VCaP (cell line): ENCODE measurements around the gene PANX1.

Experiments
- H3K27ac ChIP-seq: fragments of 450-650 bp; 2 replicates; pipeline ENCODE4 v1.5.1; 2017
- TF ChIP-seq, protein P1 (sequence below): fragments of 450-650 bp; conservative IDR thresholded peaks from 2 replicates; pipeline ENCODE4 v1.5.1; 2017; ENCODE audit warnings: mild to moderate bottlenecking, moderate library complexity

The PANX1 gene

DNA sequence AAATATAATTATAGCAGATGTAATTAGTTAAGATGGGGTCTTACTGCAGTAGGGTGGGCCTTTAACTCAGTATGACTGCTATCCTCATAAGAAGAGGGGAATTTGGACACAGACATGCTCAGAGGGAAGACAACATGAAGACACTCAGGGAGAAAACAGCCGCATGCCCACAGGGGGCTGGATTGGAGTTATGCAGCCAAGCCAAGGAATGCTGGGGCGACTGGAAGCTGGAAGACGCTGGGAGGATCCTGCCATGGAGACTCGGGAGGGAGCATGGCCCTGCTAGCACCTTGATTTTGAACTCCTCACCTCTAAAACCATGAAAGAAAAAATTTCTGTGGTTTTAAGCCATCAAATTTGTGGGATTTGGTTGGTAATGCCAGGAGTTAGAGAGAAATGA lies 40.9 kb downstream of the PANX1 start:
- no peak overlapping the region for H3K27ac ChIP-seq
- TF ChIP-seq, protein P1, sequence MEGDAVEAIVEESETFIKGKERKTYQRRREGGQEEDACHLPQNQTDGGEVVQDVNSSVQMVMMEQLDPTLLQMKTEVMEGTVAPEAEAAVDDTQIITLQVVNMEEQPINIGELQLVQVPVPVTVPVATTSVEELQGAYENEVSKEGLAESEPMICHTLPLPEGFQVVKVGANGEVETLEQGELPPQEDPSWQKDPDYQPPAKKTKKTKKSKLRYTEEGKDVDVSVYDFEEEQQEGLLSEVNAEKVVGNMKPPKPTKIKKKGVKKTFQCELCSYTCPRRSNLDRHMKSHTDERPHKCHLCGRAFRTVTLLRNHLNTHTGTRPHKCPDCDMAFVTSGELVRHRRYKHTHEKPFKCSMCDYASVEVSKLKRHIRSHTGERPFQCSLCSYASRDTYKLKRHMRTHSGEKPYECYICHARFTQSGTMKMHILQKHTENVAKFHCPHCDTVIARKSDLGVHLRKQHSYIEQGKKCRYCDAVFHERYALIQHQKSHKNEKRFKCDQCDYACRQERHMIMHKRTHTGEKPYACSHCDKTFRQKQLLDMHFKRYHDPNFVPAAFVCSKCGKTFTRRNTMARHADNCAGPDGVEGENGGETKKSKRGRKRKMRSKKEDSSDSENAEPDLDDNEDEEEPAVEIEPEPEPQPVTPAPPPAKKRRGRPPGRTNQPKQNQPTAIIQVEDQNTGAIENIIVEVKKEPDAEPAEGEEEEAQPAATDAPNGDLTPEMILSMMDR, result no peak

DNA sequence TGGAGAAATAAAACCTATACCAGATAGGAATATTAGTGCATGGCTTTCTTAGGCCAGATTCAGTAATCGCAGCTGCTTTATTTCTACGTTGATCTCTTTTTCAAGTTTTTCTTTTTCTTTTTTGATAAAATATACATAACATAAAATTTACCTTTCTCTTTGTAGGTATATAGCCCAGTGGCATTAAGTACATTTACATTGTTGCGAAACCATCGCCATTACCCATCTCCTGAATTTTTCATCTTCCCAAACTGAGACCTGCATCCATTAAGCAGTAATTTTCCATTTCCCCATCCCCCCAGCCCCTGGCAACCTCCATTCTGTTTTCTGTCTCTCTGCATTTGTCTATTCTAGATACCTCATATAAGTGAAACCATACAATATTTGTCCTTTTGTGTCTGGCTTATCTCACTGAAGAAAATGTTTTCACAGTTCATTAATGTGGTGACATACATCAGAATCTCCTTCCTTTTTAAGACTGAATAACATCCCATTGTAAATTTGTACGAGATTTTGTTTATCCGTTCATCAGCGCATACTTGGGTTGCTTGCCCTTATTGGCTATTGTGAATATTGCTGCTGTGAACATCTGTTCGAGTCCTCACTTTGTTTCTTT lies 41.4 kb downstream of the PANX1 start:
- H3K27ac ChIP-seq, result no peak overlapping the region
- TF ChIP-seq, protein P1, result no peak

DNA sequence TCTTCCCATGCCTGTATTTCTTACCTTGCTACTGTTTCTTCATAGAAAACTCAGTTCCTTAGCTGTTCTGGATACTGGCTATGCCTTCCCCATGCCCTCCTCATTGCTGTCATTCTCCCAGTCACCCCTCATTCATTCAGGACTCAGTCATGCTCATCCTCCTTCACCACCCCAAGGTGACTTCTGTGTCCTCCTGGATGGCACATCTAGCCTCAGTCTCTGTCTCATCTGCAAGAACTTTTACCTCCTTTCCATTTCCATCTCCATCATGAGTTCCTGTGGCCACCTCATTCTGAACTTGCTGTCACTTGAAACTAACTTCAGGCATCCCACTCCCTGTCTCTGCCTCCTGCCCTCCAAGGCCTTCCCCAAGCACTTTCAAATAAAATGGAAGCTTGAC lies 42.3 kb downstream of the PANX1 start:
- no peak overlapping the region for H3K27ac ChIP-seq

DNA sequence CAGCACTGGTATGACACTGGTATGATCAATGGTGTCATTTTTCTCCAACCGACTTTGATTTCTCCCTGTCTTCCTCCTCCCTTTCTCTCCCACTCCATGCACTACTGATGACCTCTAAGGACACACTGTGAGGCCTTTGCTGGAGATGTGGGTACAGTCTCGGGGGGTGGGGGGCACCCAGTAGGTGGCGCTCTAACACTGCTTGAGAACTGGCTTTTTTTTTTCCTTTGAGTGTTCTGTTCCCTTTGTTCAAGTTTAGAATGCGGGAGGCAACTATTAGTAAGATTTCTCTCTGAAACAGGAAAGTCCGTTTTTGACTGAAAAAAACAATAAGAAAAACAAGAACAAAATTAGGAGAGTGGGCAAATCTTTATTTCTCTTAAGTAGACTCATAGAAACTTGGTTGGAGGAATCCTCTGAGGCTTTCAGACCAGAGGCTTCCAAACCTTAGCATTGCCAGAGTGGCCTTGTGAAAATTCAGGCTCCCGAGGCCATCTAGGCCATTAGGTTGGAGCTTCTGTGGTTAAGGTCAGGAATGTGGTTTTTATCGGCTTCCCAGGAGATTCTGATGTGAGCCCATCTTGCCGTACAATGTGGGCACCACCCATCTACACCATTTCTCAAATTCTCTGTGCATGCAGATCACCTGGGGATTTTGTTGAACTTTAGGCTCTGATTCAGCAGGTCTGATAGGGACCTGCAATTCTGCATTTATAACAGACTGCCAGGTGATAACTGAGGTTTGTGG lies 43.2 kb downstream of the PANX1 start:
- TF ChIP-seq, protein P1, result peak; percentile 65
- no peak overlapping the region for H3K27ac ChIP-seq

More for the DNA sequence above, 42.3 kb downstream of the PANX1 start:
- TF ChIP-seq, protein P1, result no peak

DNA sequence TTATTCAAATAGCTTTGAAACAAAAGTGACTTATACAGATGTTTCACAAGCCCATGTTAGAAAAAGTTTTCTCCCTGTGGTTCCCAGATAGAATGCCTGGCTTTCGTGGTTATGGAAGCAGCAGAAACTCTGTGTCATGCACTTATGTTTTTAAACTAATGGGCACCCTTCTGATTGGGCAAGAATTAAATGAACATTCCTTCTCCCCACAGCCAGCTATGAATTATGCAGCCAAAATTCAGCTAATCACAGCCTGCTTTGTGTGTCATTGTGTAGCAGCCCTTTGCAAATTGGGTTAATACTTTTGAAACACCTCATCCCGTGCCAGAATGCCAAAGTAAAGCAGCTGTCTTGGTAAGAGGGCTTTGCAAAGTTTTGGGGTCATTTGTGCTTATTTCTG lies 46.9 kb downstream of the PANX1 start:
- H3K27ac ChIP-seq, result no peak overlapping the region
- TF ChIP-seq, protein P1, result no peak

DNA sequence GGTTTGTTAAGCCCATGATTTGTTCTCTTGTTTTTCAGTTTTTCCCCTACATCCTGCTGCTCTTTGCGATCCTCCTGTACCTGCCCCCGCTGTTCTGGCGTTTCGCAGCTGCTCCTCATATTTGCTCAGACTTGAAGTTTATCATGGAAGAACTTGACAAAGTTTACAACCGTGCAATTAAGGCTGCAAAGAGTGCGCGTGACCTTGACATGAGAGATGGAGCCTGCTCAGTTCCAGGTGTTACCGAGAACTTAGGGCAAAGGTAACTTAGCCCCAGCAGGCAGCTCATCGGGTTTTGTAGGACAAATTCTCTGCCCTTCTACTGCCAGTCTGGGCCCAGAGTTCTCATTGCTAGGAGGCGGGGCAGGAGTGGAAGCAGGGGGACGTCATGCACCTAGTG lies 49.7 kb downstream of the PANX1 start:
- TF ChIP-seq, protein P1, result no peak
- H3K27ac ChIP-seq, result no peak overlapping the region

DNA sequence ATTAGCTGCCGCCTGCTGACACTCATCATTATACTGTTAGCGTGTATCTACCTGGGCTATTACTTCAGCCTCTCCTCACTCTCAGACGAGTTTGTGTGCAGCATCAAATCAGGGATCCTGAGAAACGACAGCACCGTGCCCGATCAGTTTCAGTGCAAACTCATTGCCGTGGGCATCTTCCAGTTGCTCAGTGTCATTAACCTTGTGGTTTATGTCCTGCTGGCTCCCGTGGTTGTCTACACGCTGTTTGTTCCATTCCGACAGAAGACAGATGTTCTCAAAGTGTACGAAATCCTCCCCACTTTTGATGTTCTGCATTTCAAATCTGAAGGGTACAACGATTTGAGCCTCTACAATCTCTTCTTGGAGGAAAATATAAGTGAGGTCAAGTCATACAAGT lies 51.1 kb downstream of the PANX1 start:
- H3K27ac ChIP-seq, result no peak overlapping the region
- TF ChIP-seq, protein P1, result no peak
